NT2/D1 (cell line): ENCODE measurements around the gene RSU1.

Source experiments
- SUZ12 ChIP-seq: IDR thresholded peaks from 2 replicates; pipeline ENCODE4 v1.6.1; 2011; ENCODE audit not compliant: insufficient read length, insufficient read depth; ENCODE audit errors: extremely low read depth
- YY1 ChIP-seq: IDR thresholded peaks from 2 replicates; pipeline ENCODE4 v1.6.1; 2011; ENCODE audit not compliant: insufficient read length, insufficient read depth
- ZNF274 ChIP-seq: IDR thresholded peaks from 2 replicates; pipeline ENCODE4 v1.6.1; 2011; ENCODE audit warnings: mild to moderate bottlenecking, low read depth, low read length

GRCh38 chr10:16586358-16587138, 230.7 kb downstream of the RSU1 start:
- TF ChIP-seq ZNF274 = no peak
- TF ChIP-seq YY1 = no peak
- no peak for TF ChIP-seq SUZ12
